Large intestine (tissue), 3 donors: Measurements from ENCODE around the gene NANS. TPM values are rescaled to one million over a fixed set of nuclear protein-coding genes. Genes with fewer than 3 reads are reported as not detected.
"Not testable (repeated sequence)": the region's sequence is repeated elsewhere in the genome, so short reads cannot be mapped to it uniquely, and the experiment has no call there.

Experiments used
- DNase-seq, 2 donors: peaks; one replicate each; pipeline versions ENCODE4 v3.0.0 to v3.0.0-alpha.2; 2013
- H3K27ac ChIP-seq: one replicate; pipeline ENCODE4 v1.5.1; 2013; ENCODE audit warnings: low read length
- H3K27me3 ChIP-seq: 2 replicates; pipeline ENCODE4 v1.6.1; 2013; ENCODE audit warnings: low read length; ENCODE audit not compliant: control insufficient read depth, insufficient read depth
- H3K36me3 ChIP-seq: 2 replicates; pipeline ENCODE4 v1.6.1; 2013; ENCODE audit warnings: low read length; ENCODE audit not compliant: control insufficient read depth, insufficient read depth
- H3K4me1 ChIP-seq: one replicate; pipeline ENCODE4 v1.6.1; 2013; ENCODE audit warnings: low read length; ENCODE audit not compliant: control insufficient read depth, insufficient read depth
- H3K4me3 ChIP-seq: one replicate; pipeline ENCODE4 v1.5.1; 2013; ENCODE audit warnings: low read length
- H3K9me3 ChIP-seq: one replicate; pipeline ENCODE4 v1.6.1; 2013; ENCODE audit warnings: mild to moderate bottlenecking, low read depth, low read length, moderate library complexity; ENCODE audit not compliant: control insufficient read depth
- WGBS: methylation state at CpG from one replicate; pipeline ENCODE4 v1.1.5; 2013; ENCODE audit warnings: low lambda C conversion rate; ENCODE audit not compliant: insufficient coverage; 5-methylcytosine and 5-hydroxymethylcytosine counted together
- polyA plus RNA-seq: library from polyadenylated mRNA; unstranded; fragments of 120-200 nt; gene quantifications from one replicate; pipeline ENCODE4 v1.2.1, GENCODE V29; 2013

The NANS gene
- polyA plus RNA-seq, 1 donor: 70.4 TPM

- Histone ChIP-seq H3K4me3 (no peak overlapping the region), H3K4me1 (peaks cover 25% of the 10 kb centered on the region), H3K36me3 (peaks cover 65% of the 10 kb centered on the region), H3K27me3 (no peaks in the 10 kb centered on the region), H3K27ac (no peak overlapping the region), H3K9me3 (peaks cover 2% of the 10 kb centered on the region)
- no CpG with 5 or more reads among the region's 4 CpGs for WGBS
- no peak for DNase-seq
Observed at GRCh38 chr9:98085058-98085457, 28.5 kb downstream of the NANS start.

- Histone ChIP-seq H3K4me1 (peaks cover 24% of the 10 kb centered on the region), H3K36me3 (peaks cover 59% of the 10 kb centered on the region), H3K27me3 (no peaks in the 10 kb centered on the region), H3K9me3 (peaks cover 2% of the 10 kb centered on the region), H3K27ac (no peak overlapping the region), H3K4me3 (no peak overlapping the region)
- no peak for DNase-seq
- no CpG with 5 or more reads among the region's 7 CpGs for WGBS
Observed at GRCh38 chr9:98085944-98086343, 29.4 kb downstream of the NANS start.

- peaks cover 2% of the 10 kb centered on the region for H3K9me3 ChIP-seq
- H3K27ac ChIP-seq: no peak overlapping the region
- no peak overlapping the region for H3K4me3 ChIP-seq
- DNase-seq: no peak
- H3K36me3 ChIP-seq: peaks cover 54% of the 10 kb centered on the region
- WGBS: no CpG with 5 or more reads among the region's 4 CpGs
- H3K27me3 ChIP-seq: no peaks in the 10 kb centered on the region
- H3K4me1 ChIP-seq: peaks cover 22% of the 10 kb centered on the region
Observed at GRCh38 chr9:98086461-98086860, 29.9 kb downstream of the NANS start.

GRCh38 chr9:98087420-98088354, 31.2 kb downstream of the NANS start:
- H3K27ac ChIP-seq: no peak overlapping the region
- peaks cover 49% of the 10 kb centered on the region for H3K36me3 ChIP-seq
- no CpG with 5 or more reads among the region's 92 CpGs for WGBS
- DNase-seq: peak; percentile 41 to 81
- peaks cover 11% of the 10 kb centered on the region for H3K4me1 ChIP-seq
- H3K9me3 ChIP-seq: peaks cover 2% of the 10 kb centered on the region
- H3K27me3 ChIP-seq: no peaks in the 10 kb centered on the region
- H3K4me3 ChIP-seq: no peak overlapping the region

- H3K4me3 ChIP-seq, H3K27me3 ChIP-seq, DNase-seq, H3K27ac ChIP-seq, H3K9me3 ChIP-seq, H3K4me1 ChIP-seq: not testable (repeated sequence)
- H3K36me3 ChIP-seq: peaks cover 46% of the 10 kb centered on the region
- 100% methylated on average over 1 of the region's 3 CpGs for WGBS
Observed at GRCh38 chr9:98090674-98091073, 34.1 kb downstream of the NANS start.

- DNase-seq: no peak
- no peak overlapping the region for H3K4me3 ChIP-seq
- H3K36me3 ChIP-seq: peaks cover 42% of the 10 kb centered on the region
- peaks cover 2% of the 10 kb centered on the region for H3K9me3 ChIP-seq
- no peaks in the 10 kb centered on the region for H3K4me1 ChIP-seq
- H3K27ac ChIP-seq: no peak overlapping the region
- WGBS: 62% methylated on average over 6 of the region's 17 CpGs
- no peaks in the 10 kb centered on the region for H3K27me3 ChIP-seq
Observed at GRCh38 chr9:98091735-98092612, 35.4 kb downstream of the NANS start.

- Histone ChIP-seq H3K4me1 (no peaks in the 10 kb centered on the region), H3K27ac (no peak overlapping the region), H3K27me3 (no peaks in the 10 kb centered on the region), H3K4me3 (no peak overlapping the region), H3K9me3 (no peaks in the 10 kb centered on the region), H3K36me3 (peaks cover 42% of the 10 kb centered on the region)
- 63% methylated on average over 4 of the region's 11 CpGs for WGBS
- DNase-seq: no peak
Observed at GRCh38 chr9:98092613-98092931, 36.0 kb downstream of the NANS start.

GRCh38 chr9:98094316-98094715, 37.8 kb downstream of the NANS start:
- Histone ChIP-seq H3K36me3 (peaks cover 55% of the 10 kb centered on the region), H3K4me3 (no peak overlapping the region), H3K27ac (no peak overlapping the region), H3K4me1 (no peaks in the 10 kb centered on the region), H3K9me3 (no peaks in the 10 kb centered on the region), H3K27me3 (no peaks in the 10 kb centered on the region)
- no peak for DNase-seq
- no CpG with 5 or more reads among the region's 4 CpGs for WGBS

- Histone ChIP-seq H3K36me3 (peaks cover 59% of the 10 kb centered on the region), H3K27ac (no peak overlapping the region), H3K9me3 (no peaks in the 10 kb centered on the region), H3K27me3 (no peaks in the 10 kb centered on the region), H3K4me3 (no peak overlapping the region), H3K4me1 (peaks cover 3% of the 10 kb centered on the region)
- WGBS: no CpG with 5 or more reads among the region's 16 CpGs
- no peak for DNase-seq
Observed at GRCh38 chr9:98094851-98095250, 38.3 kb downstream of the NANS start.

- Histone ChIP-seq H3K9me3 (no peaks in the 10 kb centered on the region), H3K36me3 (peaks cover 59% of the 10 kb centered on the region), H3K4me3 (no peak overlapping the region), H3K27ac (no peak overlapping the region), H3K27me3 (no peaks in the 10 kb centered on the region), H3K4me1 (peaks cover 9% of the 10 kb centered on the region)
- no peak for DNase-seq
- no CpG with 5 or more reads among the region's 7 CpGs for WGBS
Observed at GRCh38 chr9:98095401-98095800, 38.9 kb downstream of the NANS start.
